BLaER1 treated with 17β-estradiol and CSF1 and Interleukin-3, amounts not matched to agents 10 nM and 100 nM (cell line): ENCODE measurements around the gene KLC4.
A peak's percentile ranks its signal among the peaks of the same experiment; 100 is the strongest.

Experiments
- H3K27ac ChIP-seq, 11 experiments: shearing (Covaris generic); formaldehyde crosslinking; 2 replicates each; pipeline ENCODE4 v1.8.1; 2022
- H3K27me3 ChIP-seq, 11 experiments: shearing (Covaris generic); formaldehyde crosslinking; 2 replicates each; pipeline ENCODE4 v1.8.1; 2022
- H3K36me3 ChIP-seq, 11 experiments: shearing (Covaris generic); formaldehyde crosslinking; 2 replicates each; pipeline ENCODE4 v1.8.1; 2022
- H3K4me1 ChIP-seq, 10 experiments: shearing (Covaris generic); formaldehyde crosslinking; 2 replicates each; pipeline ENCODE4 v1.8.1; 2022
- H3K4me2 ChIP-seq, 11 experiments: shearing (Covaris generic); formaldehyde crosslinking; 2 replicates each; pipeline ENCODE4 v1.8.1; 2022
- H3K4me3 ChIP-seq, 10 experiments: shearing (Covaris generic); formaldehyde crosslinking; 2 replicates each; pipeline ENCODE4 v1.8.1; 2022
- H3K9ac ChIP-seq, 11 experiments: shearing (Covaris generic); formaldehyde crosslinking; 2 replicates each; pipeline ENCODE4 v1.8.1; 2022
- H3K9me3 ChIP-seq, 11 experiments: shearing (Covaris generic); formaldehyde crosslinking; replicated peaks in 1 of 11; 2 replicates each; pipeline ENCODE4 v1.8.1; 2022
- H4K20me1 ChIP-seq, 11 experiments: shearing (Covaris generic); formaldehyde crosslinking; 2 replicates each; pipeline ENCODE4 v1.8.1; 2022
- Cebpa-rat ChIP-seq, 11 experiments: shearing (Covaris generic); IDR thresholded peaks; 2 replicates each; pipeline ENCODE4 v1.8.1; 2022

The KLC4 gene

DNA sequence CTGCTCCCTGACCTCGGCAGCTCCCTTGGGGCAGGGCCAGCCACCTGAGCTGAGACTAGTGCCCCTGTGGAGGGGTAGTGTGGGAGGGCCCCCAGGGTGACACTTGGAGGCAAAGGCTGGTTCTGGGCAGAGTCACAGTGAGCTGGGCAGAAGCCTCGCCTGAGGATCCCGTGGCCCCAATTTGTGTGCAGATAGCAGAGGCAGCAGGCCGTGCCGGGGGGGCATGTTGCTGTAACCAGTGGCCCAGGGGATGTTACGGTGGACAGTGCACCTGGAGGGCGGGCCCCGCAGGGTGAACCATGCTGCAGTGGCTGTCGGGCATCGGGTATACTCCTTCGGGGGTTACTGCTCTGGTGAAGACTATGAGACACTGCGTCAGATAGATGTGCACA lies 42.5 kb upstream of the KLC4 start:
- H3K27ac ChIP-seq = peak overlapping the region in 8 of 11 experiments; percentile 3 to 56 (median 36); a peak in 11 of 22 replicates
- no peaks in the 10 kb centered on the region for H3K9me3 ChIP-seq
- peak overlapping the region; percentile 88 to 100 (median 95) for H3K4me2 ChIP-seq
- H4K20me1 ChIP-seq = peaks cover 6 to 39% (median 27%) of the 10 kb centered on the region in 11 experiments; a peak in 18 of 22 replicates
- no peak for TF ChIP-seq Cebpa-rat (IDR thresholded peaks at IDR 0.05)
- H3K27me3 ChIP-seq = no peaks in the 10 kb centered on the region
- H3K4me1 ChIP-seq = peaks cover 51 to 69% (median 57%) of the 10 kb centered on the region in 10 experiments
- peaks cover 43 to 53% (median 50%) of the 10 kb centered on the region in 11 experiments for H3K36me3 ChIP-seq
- H3K4me3 ChIP-seq = 0 out of 20 replicates have a peak overlapping the region, but pooled peaks of 1 of the 10 experiments have one; percentile 8
- peak overlapping the region in 10 of 11 experiments; percentile 16 to 71 (median 51); a peak in 18 of 22 replicates for H3K9ac ChIP-seq

GRCh38 chr6:43019152-43019551 lies 40.3 kb upstream of the KLC4 start:
- no peaks in the 10 kb centered on the region for H3K27me3 ChIP-seq
- no peak for TF ChIP-seq Cebpa-rat (IDR thresholded peaks at IDR 0.05)
- peak overlapping the region in 2 of 11 experiments; percentile 4 to 25; a peak in 1 of 22 replicates for H3K9ac ChIP-seq
- H4K20me1 ChIP-seq = peaks cover 6 to 43% (median 30%) of the 10 kb centered on the region in 11 experiments; a peak in 17 of 22 replicates
- H3K4me2 ChIP-seq = no peak overlapping the region
- H3K9me3 ChIP-seq = no peaks in the 10 kb centered on the region
- H3K4me3 ChIP-seq = no peak overlapping the region
- no peak overlapping the region for H3K27ac ChIP-seq
- peaks cover 49 to 76% (median 56%) of the 10 kb centered on the region in 10 experiments for H3K4me1 ChIP-seq
- peaks cover 46 to 61% (median 53%) of the 10 kb centered on the region in 11 experiments for H3K36me3 ChIP-seq

GRCh38 chr6:43020052-43020705 lies 39.3 kb upstream of the KLC4 start:
- Histone ChIP-seq H3K4me2 (peak overlapping the region; percentile 60 to 96 (median 85); a peak in 14 of 22 replicates), H3K4me3 (no peak overlapping the region), H3K27ac (peak overlapping the region in 6 of 11 experiments; percentile 76 to 89 (median 80); a peak in 6 of 22 replicates)

GRCh38 chr6:43020847-43021246 lies 38.6 kb upstream of the KLC4 start:
- peak overlapping the region; percentile 78 to 98 (median 88); a peak in 19 of 20 replicates for H3K4me3 ChIP-seq
- H3K27me3 ChIP-seq = no peaks in the 10 kb centered on the region
- H3K9ac ChIP-seq = peak overlapping the region in 10 of 11 experiments; percentile 79 to 89 (median 84); a peak in 17 of 22 replicates
- peaks cover 63 to 78% (median 70%) of the 10 kb centered on the region in 11 experiments for H3K36me3 ChIP-seq
- H3K4me2 ChIP-seq = peak overlapping the region; percentile 60 to 96 (median 85)
- peak overlapping the region in 10 of 11 experiments; percentile 50 to 89 (median 78); a peak in 20 of 22 replicates for H3K27ac ChIP-seq
- TF ChIP-seq Cebpa-rat (IDR thresholded peaks at IDR 0.05) = no peak
- H4K20me1 ChIP-seq = peaks cover 14 to 58% (median 36%) of the 10 kb centered on the region in 11 experiments; a peak in 17 of 22 replicates
- peaks cover 35 to 69% (median 50%) of the 10 kb centered on the region in 10 experiments for H3K4me1 ChIP-seq
- H3K9me3 ChIP-seq = no peaks in the 10 kb centered on the region

More at GRCh38 chr6:43020052-43020705, 39.3 kb upstream of the KLC4 start:
- Histone ChIP-seq H4K20me1 (peaks cover 14 to 51% (median 37%) of the 10 kb centered on the region in 11 experiments; a peak in 17 of 22 replicates), H3K4me1 (peaks cover 42 to 76% (median 54%) of the 10 kb centered on the region in 10 experiments), H3K9me3 (no peaks in the 10 kb centered on the region), H3K27me3 (no peaks in the 10 kb centered on the region), H3K9ac (no peak overlapping the region), H3K36me3 (peaks cover 56 to 71% (median 63%) of the 10 kb centered on the region in 11 experiments)
- TF ChIP-seq Cebpa-rat (IDR thresholded peaks at IDR 0.05) = no peak

- Histone ChIP-seq H3K27ac (peak within 1 kb of the TSS; percentile 17 to 89 (median 77); a peak in 21 of 22 replicates), H3K9ac (peak within 1 kb of the TSS; percentile 79 to 89 (median 84)), H3K4me1 (peaks cover 29 to 63% (median 45%) of the 10 kb centered on the region in 10 experiments), H3K4me2 (peak within 1 kb of the TSS; percentile 60 to 97 (median 86)), H4K20me1 (peaks cover 9 to 58% (median 30%) of the 10 kb centered on the region in 11 experiments; a peak in 18 of 22 replicates), H3K27me3 (no peaks in the 10 kb centered on the region), H3K9me3 (no peaks in the 10 kb centered on the region), H3K36me3 (peaks cover 69 to 84% (median 76%) of the 10 kb centered on the region in 11 experiments), H3K4me3 (peak within 1 kb of the TSS; percentile 78 to 98 (median 88))
- TF ChIP-seq Cebpa-rat (IDR thresholded peaks at IDR 0.05) = peak in 3 of 11 experiments; percentile 11 to 46 (median 41); a peak in 2 of 22 replicates
These were observed 38.0 kb upstream of the KLC4 start, which contains the start of gene RRP36 for GRCh38 chr6:43021270-43022047. Gene RRP36, plus strand, starts transcription at chr6:43021623. Its CDS starts 32 bp downstream, at chr6:43021655.

GRCh38 chr6:43024436-43024835 lies 35.0 kb upstream of the KLC4 start:
- Histone ChIP-seq H3K4me2 (peak overlapping the region in 3 of 11 experiments; percentile 1 to 17 (median 16); a peak in 2 of 22 replicates), H4K20me1 (peaks cover 0 to 67% (median 29%) of the 10 kb centered on the region in 11 experiments; a peak in 15 of 22 replicates), H3K4me1 (peaks cover 20 to 45% (median 33%) of the 10 kb centered on the region in 10 experiments), H3K36me3 (peaks cover 70 to 84% (median 79%) of the 10 kb centered on the region in 11 experiments), H3K9me3 (no peaks in the 10 kb centered on the region), H3K27ac (no peak overlapping the region), H3K4me3 (no peak overlapping the region), H3K27me3 (no peaks in the 10 kb centered on the region), H3K9ac (no peak overlapping the region; a peak in 1 of 22 replicates)
- TF ChIP-seq Cebpa-rat (IDR thresholded peaks at IDR 0.05) = no peak

GRCh38 chr6:43026365-43026764 lies 33.1 kb upstream of the KLC4 start:
- peaks cover 62 to 88% (median 82%) of the 10 kb centered on the region in 11 experiments for H3K36me3 ChIP-seq
- H3K4me1 ChIP-seq = peaks cover 11 to 29% (median 22%) of the 10 kb centered on the region in 10 experiments
- H4K20me1 ChIP-seq = peaks cover 0 to 74% (median 34%) of the 10 kb centered on the region in 11 experiments; a peak in 15 of 22 replicates
- H3K9me3 ChIP-seq = no peaks in the 10 kb centered on the region
- peak overlapping the region in 1 of 11 experiments; percentile 6; a peak in 1 of 22 replicates for H3K27ac ChIP-seq
- H3K27me3 ChIP-seq = no peaks in the 10 kb centered on the region
- no peak for TF ChIP-seq Cebpa-rat (IDR thresholded peaks at IDR 0.05)
- no peak overlapping the region for H3K4me3 ChIP-seq
- peak overlapping the region in 1 of 11 experiments; percentile 1; a peak in 1 of 22 replicates for H3K9ac ChIP-seq
- no peak overlapping the region for H3K4me2 ChIP-seq

- no peaks in the 10 kb centered on the region for H3K9me3 ChIP-seq
- H3K27ac ChIP-seq = no peak overlapping the region
- no peak for TF ChIP-seq Cebpa-rat (IDR thresholded peaks at IDR 0.05)
- H3K4me3 ChIP-seq = no peak overlapping the region
- H3K4me1 ChIP-seq = peaks cover 0 to 12% (median 5%) of the 10 kb centered on the region in 10 experiments; a peak in 7 of 20 replicates
- no peaks in the 10 kb centered on the region for H3K27me3 ChIP-seq
- peaks cover 88 to 100% (median 98%) of the 10 kb centered on the region in 11 experiments for H3K36me3 ChIP-seq
- no peak overlapping the region for H3K9ac ChIP-seq
- H3K4me2 ChIP-seq = no peak overlapping the region
- peaks cover 0 to 82% (median 26%) of the 10 kb centered on the region in 11 experiments; a peak in 16 of 22 replicates for H4K20me1 ChIP-seq
These were observed 30.3 kb upstream of the KLC4 start for GRCh38 chr6:43029120-43029519.
